ENCODE measurements around the gene RHOV. TPM values are rescaled to one million over a fixed set of nuclear protein-coding genes. Genes with fewer than 3 reads are reported as not detected.

RHOV gene
- total RNA-seq, 1 donor from 2014 or later, result not detected

Other genes starting within 250 kb of the RHOV start
- gene RAD51, start 179.1 kb downstream of the RHOV start, total RNA-seq, result 9.2 and 12.9 TPM in 2 replicates
- 26.9 and 37.8 TPM in 2 replicates for gene RMDN3, start 119.0 kb downstream of the RHOV start, total RNA-seq
- gene GCHFR, start 110.2 kb downstream of the RHOV start, total RNA-seq, result 10.6 and 12.9 TPM in 2 replicates
- gene C15orf62, start 104.3 kb downstream of the RHOV start, total RNA-seq, result 0.53 and 0.63 TPM in 2 replicates
- 13.9 and 25.8 TPM in 2 replicates for gene ZFYVE19, start 67.1 kb downstream of the RHOV start, total RNA-seq
- gene DNAJC17, start 66.8 kb downstream of the RHOV start, total RNA-seq, result 38.2 and 48.7 TPM in 2 replicates
- not detected in 2 replicates for gene PPP1R14D, start 45.5 kb downstream of the RHOV start, total RNA-seq
- 1.1 and 1.7 TPM in 2 replicates for gene SPINT1, start 30.2 kb downstream of the RHOV start, total RNA-seq
- 48.7 and 50.8 TPM in 2 replicates for gene VPS18, start 20.2 kb upstream of the RHOV start, total RNA-seq
- 18.6 and 43.9 TPM in 2 replicates for gene DLL4, start 55.1 kb upstream of the RHOV start, total RNA-seq
- gene CHAC1, start 79.2 kb upstream of the RHOV start, total RNA-seq, result 2.9 and 4.7 TPM in 2 replicates
- 25.4 and 26.0 TPM in 2 replicates for gene INO80, start 242.0 kb upstream of the RHOV start, total RNA-seq